Measurements from ENCODE around the gene MET. TPM values are rescaled to one million over a fixed set of nuclear protein-coding genes. Genes with fewer than 3 reads are reported as not detected.
"Not testable (repeated sequence)": the region's sequence is repeated elsewhere in the genome, so short reads cannot be mapped to it uniquely, and the experiment has no call there.

Gene MET
- total and polyA plus RNA-seq, 2 of the 13 experiments (the other 11 are each of a cell fraction or from before 2014, with no cell fraction given) = 21.8 to 31.5 TPM

GRCh38 chr7:116717137-116717536 is 45.1 kb downstream of the MET start (continued):
- no peak for TF ChIP-seq ELK4 (CRISPR knock-in tag; IDR thresholded peaks at IDR 0.05; ENCODE audit: borderline replicate concordance)

- H3K36me3 ChIP-seq (replicated peaks in 1 of 2; ENCODE audit: control insufficient read depth in 1 of 2, insufficient read depth in 2 of 2, low read length in 2 of 2); FAIRE-seq; H3K27me3 ChIP-seq (ENCODE audit: control insufficient read depth in 1 of 2, insufficient read depth in 2 of 2, low read length in 2 of 2); DNase-seq (ENCODE audit: low spot score); H4K20me1 ChIP-seq (ENCODE audit: insufficient read depth, low read length); BruUV-seq (replicated peaks); H3K9ac ChIP-seq (ENCODE audit: insufficient read depth, low read depth, low read length); H3K27ac ChIP-seq (ENCODE audit: extremely low read length, insufficient read depth, low read length); intact Hi-C loops (cut with micrococcal nuclease; ENCODE audit: unreplicated experiment); H3K9me3 ChIP-seq (ENCODE audit: low read length); H3K4me2 ChIP-seq (ENCODE audit: low read depth, low read length); ATAC-seq; in situ Hi-C loops (cut with HindIII; ENCODE audit: extremely low pct_ligation_motif_present, low pct_unique_long_range_greater_than_20kb); H3K79me2 ChIP-seq (ENCODE audit: insufficient read depth, low read length); POLR2A ChIA-PET; CTCF ChIA-PET (ENCODE audit: low intra/inter-chr PET ratio, low total read pairs); H3K4me3 ChIP-seq (replicated peaks in 1 of 3; ENCODE audit: insufficient read depth in 1 of 3, low read depth in 2 of 3, low read length in 3 of 3); H2AFZ ChIP-seq (ENCODE audit: low read length): not testable (repeated sequence)
- TF ChIP-seq ZMYM4 (CRISPR knock-in tag; IDR thresholded peaks at IDR 0.05) = peak; percentile 79
- peak; percentile 97 for TF ChIP-seq ZBTB33 (CRISPR knock-in tag; IDR thresholded peaks at IDR 0.05)
- peak; percentile 70; the same call in 1 of the 2 replicates for TF ChIP-seq ZNF281 (CRISPR knock-in tag; IDR thresholded peaks at IDR 0.05; ENCODE audit: borderline replicate concordance)
- TF ChIP-seq POGZ (CRISPR knock-in tag; IDR thresholded peaks at IDR 0.05) = peak; percentile 77
- TF ChIP-seq ZNF687 (CRISPR knock-in tag; IDR thresholded peaks at IDR 0.05) = peak; percentile 8; the same call in 1 of the 2 replicates
- H3K4me1 ChIP-seq (ENCODE audit: insufficient read depth, low read length) = peaks cover 29% of the 10 kb centered on the region
- WGBS (ENCODE audit: low lambda C conversion rate) = 98% methylated on average over 27 of the region's 31 CpGs
Observed at GRCh38 chr7:116723959-116724529, 52.0 kb downstream of the MET start.

Measured in HepG2 (cell line).